GM19099 (cell line): ENCODE measurements around the gene MAST4.

ENCODE experiments used
- POLR2A ChIP-seq: IDR thresholded peaks from 3 replicates; pipeline ENCODE4 v1.6.1; 2011; ENCODE audit warnings: low read depth; ENCODE audit not compliant: insufficient read length; ENCODE audit errors: extremely low read depth

The MAST4 gene

GRCh38 chr5:66820630-66821207, 224.5 kb downstream of the MAST4 start:
- no peak for TF ChIP-seq POLR2A

GRCh38 chr5:66821688-66822429, 225.7 kb downstream of the MAST4 start:
- no peak for TF ChIP-seq POLR2A

GRCh38 chr5:66824476-66824875, 228.3 kb downstream of the MAST4 start:
- TF ChIP-seq POLR2A = no peak

GRCh38 chr5:66826263-66826662, 230.1 kb downstream of the MAST4 start:
- TF ChIP-seq POLR2A = no peak

GRCh38 chr5:66826696-66827095, 230.5 kb downstream of the MAST4 start:
- TF ChIP-seq POLR2A = no peak

- no peak for TF ChIP-seq POLR2A
Measured at GRCh38 chr5:66828046-66828547, 231.9 kb downstream of the MAST4 start.

GRCh38 chr5:66828548-66829357, 232.6 kb downstream of the MAST4 start:
- no peak for TF ChIP-seq POLR2A

GRCh38 chr5:66829358-66829674, 233.1 kb downstream of the MAST4 start:
- TF ChIP-seq POLR2A = no peak

GRCh38 chr5:66829826-66830225, 233.6 kb downstream of the MAST4 start:
- TF ChIP-seq POLR2A = no peak

GRCh38 chr5:66830636-66831035, 234.4 kb downstream of the MAST4 start:
- TF ChIP-seq POLR2A = no peak

- no peak for TF ChIP-seq POLR2A
Measured at GRCh38 chr5:66839636-66840185, 243.5 kb downstream of the MAST4 start.

GRCh38 chr5:66840511-66841013, 244.4 kb downstream of the MAST4 start:
- no peak for TF ChIP-seq POLR2A

GRCh38 chr5:66841264-66841663, 245.1 kb downstream of the MAST4 start:
- no peak for TF ChIP-seq POLR2A

- TF ChIP-seq POLR2A = no peak
Measured at GRCh38 chr5:66842540-66842939, 246.3 kb downstream of the MAST4 start.

- no peak for TF ChIP-seq POLR2A
Measured at GRCh38 chr5:66843065-66843464, 246.9 kb downstream of the MAST4 start.
